ENCODE data around the gene SLC24A3.

Gene SLC24A3

GRCh38 chr20:19212469-19212815 is at the start of gene SLC24A3:
SLC24A3 (plus strand) TSS chr20:19212642.
- no peak for DNase-seq (ENCODE audit: low read depth in 2 of 2)

GRCh38 chr20:19170148-19170547 is 42.3 kb upstream of the SLC24A3 start:
- DNase-seq (ENCODE audit: low read depth in 2 of 2): no peak

- no peak for DNase-seq (ENCODE audit: low read depth in 2 of 2)
These were observed 39.8 kb upstream of the SLC24A3 start for GRCh38 chr20:19172637-19173036.

- no peak for DNase-seq (ENCODE audit: low read depth in 2 of 2)
These were observed 35.9 kb upstream of the SLC24A3 start for GRCh38 chr20:19176470-19177052.

- no peak for DNase-seq (ENCODE audit: low read depth in 2 of 2)
These were observed 30.9 kb upstream of the SLC24A3 start for GRCh38 chr20:19181552-19181951.

- DNase-seq (ENCODE audit: low read depth in 2 of 2): no peak
These were observed 27.4 kb upstream of the SLC24A3 start for GRCh38 chr20:19185083-19185482.

- DNase-seq (ENCODE audit: low read depth in 2 of 2): no peak
These were observed 19.1 kb upstream of the SLC24A3 start for GRCh38 chr20:19193349-19193748.

- peak; percentile 25 to 49 for DNase-seq (ENCODE audit: low read depth in 2 of 2)
These were observed 6.5 kb upstream of the SLC24A3 start for GRCh38 chr20:19205981-19206396.

- no peak for DNase-seq (ENCODE audit: low read depth in 2 of 2)
These were observed 4.9 kb upstream of the SLC24A3 start for GRCh38 chr20:19207541-19207940.

GRCh38 chr20:19210391-19211155 is 1.9 kb upstream of the SLC24A3 start:
- DNase-seq (ENCODE audit: low read depth in 2 of 2): no peak

GRCh38 chr20:19211252-19211651 is 1.2 kb upstream of the SLC24A3 start:
- DNase-seq (ENCODE audit: low read depth in 2 of 2): no peak

GRCh38 chr20:19211661-19212468 is 577 bp upstream of the SLC24A3 start:
- DNase-seq (ENCODE audit: low read depth in 2 of 2): no peak

GRCh38 chr20:19212821-19213502 is 520 bp downstream of the SLC24A3 start:
- peak; percentile 15 to 22 for DNase-seq (ENCODE audit: low read depth in 2 of 2)

- DNase-seq (ENCODE audit: low read depth in 2 of 2): no peak
These were observed 1.6 kb downstream of the SLC24A3 start for GRCh38 chr20:19213946-19214490.

GRCh38 chr20:19218411-19218810 is 6.0 kb downstream of the SLC24A3 start:
- DNase-seq (ENCODE audit: low read depth in 2 of 2): no peak

- DNase-seq (ENCODE audit: low read depth in 2 of 2): no peak
These were observed 10.1 kb downstream of the SLC24A3 start for GRCh38 chr20:19222520-19223040.

- no peak for DNase-seq (ENCODE audit: low read depth in 2 of 2)
These were observed 11.2 kb downstream of the SLC24A3 start for GRCh38 chr20:19223640-19224039.

- DNase-seq (ENCODE audit: low read depth in 2 of 2): no peak
These were observed 19.1 kb downstream of the SLC24A3 start for GRCh38 chr20:19231359-19232035.

- no peak for DNase-seq (ENCODE audit: low read depth in 2 of 2)
These were observed 20.8 kb downstream of the SLC24A3 start for GRCh38 chr20:19232997-19233794.

GRCh38 chr20:19236371-19237055 is 24.1 kb downstream of the SLC24A3 start:
- no peak for DNase-seq (ENCODE audit: low read depth in 2 of 2)

Data from stimulated activated CD4-positive, alpha-beta T cell treated with anti-CD3 and anti-CD28 coated beads, Interleukin-15, amount 100 ng/mL, for 48 hours (primary cell).